Thyroid gland (tissue), 4 donors: ENCODE data around the gene GSG1L. TPM values are rescaled to one million over a fixed set of nuclear protein-coding genes. Genes with fewer than 3 reads are reported as not detected.

ENCODE experiments used
- DNase-seq, 2 donors: peaks; one replicate each; pipeline ENCODE4 v3.0.0-alpha.2; 2019
- H3K27ac ChIP-seq, 3 donors: fragments of 200-600 bp; sonication (generic); 1 replicate in 2 of 3; 2 replicates in 1 of 3; pipeline ENCODE4 v1.5.1; 2016 to 2019; ENCODE audit warnings: mild to moderate bottlenecking in 1 of 3, moderate library complexity in 1 of 3
- H3K27me3 ChIP-seq: fragments of 200-600 bp; sonication (generic); one replicate; pipeline ENCODE4 v1.5.1; 2019
- H3K36me3 ChIP-seq, 2 donors: fragments of 200-600 bp; sonication (generic); one replicate each; pipeline ENCODE4 v1.5.1; 2016 to 2019
- H3K4me1 ChIP-seq, 2 donors: fragments of 200-600 bp; sonication (generic); one replicate each; pipeline ENCODE4 v1.5.1; 2017 to 2019
- H3K4me3 ChIP-seq, 3 donors: fragments of 200-600 bp; sonication (generic); replicated peaks in 1 of 3; 1 replicate in 2 of 3; 2 replicates in 1 of 3; pipeline ENCODE4 v1.5.1; 2016; ENCODE audit warnings: mild to moderate bottlenecking in 1 of 3
- H3K9me3 ChIP-seq: fragments of 200-600 bp; sonication (generic); one replicate; pipeline ENCODE4 v1.5.1; 2017
- POLR2A ChIP-seq, 2 donors: fragments of 450-650 bp; IDR thresholded peaks; one replicate each; pipeline ENCODE4 v1.6.1; 2017; ENCODE audit warnings: antibody characterized with exemption in 2 of 2, mild to moderate bottlenecking in 2 of 2, moderate library complexity in 1 of 2
- WGBS, 2 donors: methylation state at CpG; one replicate each; pipeline ENCODE4 v1.1.5; 2017; 5-methylcytosine and 5-hydroxymethylcytosine counted together
- intact Hi-C: fragments of 100-400 bp; cut with DNase I; formaldehyde crosslinking; loops from one replicate; pipeline ENCODE4 v1.15.1; 2023
- total RNA-seq, 4 donors: library from RNA; depleted of rRNA; stranded (reverse); fragments of >200 nt; gene quantifications; one replicate each; pipeline ENCODE4 v1.2.3, GENCODE V29; 2016
- TF ChIP-seq, protein P1 (sequence below), 6 experiments: fragments of 200-600 bp in 3 of 6; fragments of 450-650 bp in 3 of 6; sonication (generic) in 3 of 6; IDR thresholded peaks; one replicate each; pipeline ENCODE4 v1.5.1; 2016 to 2019; ENCODE audit warnings: antibody characterized with exemption in 6 of 6, mild to moderate bottlenecking in 2 of 6, inconsistent platforms in 1 of 6, moderate library complexity in 1 of 6

Gene GSG1L
- total RNA-seq, 4 donors from 2014 or later, result not detected

DNA sequence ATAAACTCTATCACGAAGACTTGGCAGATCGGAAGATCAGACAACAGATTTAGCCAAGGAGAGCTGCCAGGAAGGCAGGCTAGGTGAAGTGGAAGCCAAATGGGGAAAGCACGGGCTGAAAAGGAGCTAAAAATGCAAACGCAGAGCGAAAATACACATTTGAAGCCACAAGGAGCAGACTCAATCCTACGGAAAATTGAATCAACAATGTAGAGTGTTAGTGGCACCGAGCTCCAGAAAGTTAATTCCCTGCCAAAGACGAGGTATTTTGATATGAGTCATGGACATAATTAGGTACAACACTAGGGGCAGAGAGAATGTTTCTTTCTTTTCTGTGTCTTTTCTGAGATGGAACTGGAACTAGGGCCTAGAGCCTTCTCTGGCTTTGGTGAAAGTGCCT, 20.7 kb downstream of the GSG1L start:
- intact Hi-C loops, result no loop called here
- H3K27ac ChIP-seq, result no peak overlapping the region
- 57 to 62% methylated on average over 8 of the region's 8 CpGs for WGBS, 2 donors
- H3K9me3 ChIP-seq, result no peaks in the 10 kb centered on the region
- DNase-seq, result no peak
- TF ChIP-seq, protein P1, sequence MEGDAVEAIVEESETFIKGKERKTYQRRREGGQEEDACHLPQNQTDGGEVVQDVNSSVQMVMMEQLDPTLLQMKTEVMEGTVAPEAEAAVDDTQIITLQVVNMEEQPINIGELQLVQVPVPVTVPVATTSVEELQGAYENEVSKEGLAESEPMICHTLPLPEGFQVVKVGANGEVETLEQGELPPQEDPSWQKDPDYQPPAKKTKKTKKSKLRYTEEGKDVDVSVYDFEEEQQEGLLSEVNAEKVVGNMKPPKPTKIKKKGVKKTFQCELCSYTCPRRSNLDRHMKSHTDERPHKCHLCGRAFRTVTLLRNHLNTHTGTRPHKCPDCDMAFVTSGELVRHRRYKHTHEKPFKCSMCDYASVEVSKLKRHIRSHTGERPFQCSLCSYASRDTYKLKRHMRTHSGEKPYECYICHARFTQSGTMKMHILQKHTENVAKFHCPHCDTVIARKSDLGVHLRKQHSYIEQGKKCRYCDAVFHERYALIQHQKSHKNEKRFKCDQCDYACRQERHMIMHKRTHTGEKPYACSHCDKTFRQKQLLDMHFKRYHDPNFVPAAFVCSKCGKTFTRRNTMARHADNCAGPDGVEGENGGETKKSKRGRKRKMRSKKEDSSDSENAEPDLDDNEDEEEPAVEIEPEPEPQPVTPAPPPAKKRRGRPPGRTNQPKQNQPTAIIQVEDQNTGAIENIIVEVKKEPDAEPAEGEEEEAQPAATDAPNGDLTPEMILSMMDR (IDR thresholded peaks at IDR 0.05), result no peak
- TF ChIP-seq POLR2A (IDR thresholded peaks at IDR 0.05), result no peak
- H3K4me1 ChIP-seq, result no peaks in the 10 kb centered on the region
- no peaks in the 10 kb centered on the region for H3K36me3 ChIP-seq
- no peaks in the 10 kb centered on the region for H3K27me3 ChIP-seq
- H3K4me3 ChIP-seq, result no peak overlapping the region

DNA sequence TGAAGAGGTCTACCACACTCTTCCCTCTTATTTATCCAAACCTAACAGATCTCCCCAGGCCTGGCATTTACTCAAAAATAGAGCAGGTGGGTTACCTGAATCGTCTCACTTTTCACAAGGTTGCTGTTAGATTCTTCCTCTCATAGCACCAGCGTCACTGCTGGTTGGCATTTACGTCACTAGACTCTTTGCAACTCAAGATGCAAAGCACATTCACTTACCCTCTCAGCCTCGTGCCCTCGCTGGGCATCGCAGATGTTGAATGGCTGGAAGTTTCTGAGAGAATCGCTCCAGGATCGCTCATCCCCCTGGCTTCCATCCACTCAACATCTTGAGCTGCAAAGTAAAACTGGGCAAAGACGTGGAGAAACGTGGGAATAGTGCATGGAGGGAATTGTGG, 21.9 kb downstream of the GSG1L start:
- DNase-seq, result no peak
- Histone ChIP-seq H3K27me3 (no peaks in the 10 kb centered on the region), H3K27ac (no peak overlapping the region), H3K4me3 (no peak overlapping the region), H3K9me3 (no peaks in the 10 kb centered on the region), H3K36me3 (no peaks in the 10 kb centered on the region), H3K4me1 (no peaks in the 10 kb centered on the region)
- WGBS, 2 donors, result 86 to 91% methylated on average over 10 of the region's 10 CpGs
- TF ChIP-seq, protein P1 (IDR thresholded peaks at IDR 0.05), result no peak
- TF ChIP-seq POLR2A (IDR thresholded peaks at IDR 0.05), result no peak
- intact Hi-C loops, result no loop called here

GRCh38 chr16:28040039-28040438, 23.5 kb downstream of the GSG1L start:
- intact Hi-C loops, result no loop called here
- H3K27me3 ChIP-seq, result no peaks in the 10 kb centered on the region
- no peak overlapping the region for H3K27ac ChIP-seq
- TF ChIP-seq POLR2A (IDR thresholded peaks at IDR 0.05), result no peak
- TF ChIP-seq, protein P1 (IDR thresholded peaks at IDR 0.05), result no peak
- WGBS, 2 donors, result 54 to 63% methylated on average over 8 of the region's 8 CpGs
- H3K4me1 ChIP-seq, result no peaks in the 10 kb centered on the region
- no peaks in the 10 kb centered on the region for H3K36me3 ChIP-seq
- no peak overlapping the region for H3K4me3 ChIP-seq
- H3K9me3 ChIP-seq, result no peaks in the 10 kb centered on the region
- no peak for DNase-seq

DNA sequence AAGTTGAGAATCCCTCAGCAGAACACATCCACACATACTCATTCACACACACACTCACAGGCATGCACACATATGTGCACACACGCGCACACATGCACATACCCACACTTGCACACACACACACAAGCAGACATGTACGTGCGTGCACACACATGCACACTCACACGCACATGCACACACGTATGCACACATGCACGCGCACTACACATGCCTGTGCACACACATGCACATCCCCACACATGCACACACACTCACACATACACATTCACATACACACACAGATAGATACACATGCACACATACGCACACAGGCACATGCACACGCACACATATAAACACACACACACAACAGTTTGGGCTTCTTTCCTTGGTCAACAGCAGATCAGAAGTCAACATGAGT, 24.0 kb downstream of the GSG1L start:
- no peaks in the 10 kb centered on the region for H3K27me3 ChIP-seq
- H3K4me3 ChIP-seq, result no peak overlapping the region
- H3K36me3 ChIP-seq, result no peaks in the 10 kb centered on the region
- no peaks in the 10 kb centered on the region for H3K4me1 ChIP-seq
- H3K9me3 ChIP-seq, result no peaks in the 10 kb centered on the region
- intact Hi-C loops, result no loop called here
- no peak overlapping the region for H3K27ac ChIP-seq
- WGBS, 2 donors, result 96% methylated on average over 10 of the region's 10 CpGs
- no peak for TF ChIP-seq POLR2A (IDR thresholded peaks at IDR 0.05)
- TF ChIP-seq, protein P1 (IDR thresholded peaks at IDR 0.05), result no peak
- no peak for DNase-seq

DNA sequence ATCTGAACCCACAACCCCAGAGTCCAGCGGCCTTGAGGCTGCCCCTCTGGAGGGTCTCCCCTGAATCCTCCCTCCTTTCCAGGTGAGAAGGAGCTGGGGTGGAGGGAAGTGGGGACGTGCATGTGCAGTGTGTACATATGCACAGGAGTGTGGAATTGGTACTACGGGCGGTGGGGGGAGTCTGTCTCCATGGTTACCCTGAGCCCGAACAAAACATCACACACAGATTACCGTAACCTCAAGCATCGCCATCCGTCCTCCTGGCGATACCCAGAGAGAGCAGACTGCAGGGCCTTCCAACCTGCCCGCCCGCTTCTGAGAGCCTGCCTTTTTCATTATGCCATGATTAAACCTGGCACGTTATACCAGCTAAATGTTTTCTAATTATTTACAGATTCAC, 25.1 kb downstream of the GSG1L start:
- DNase-seq, result no peak
- Histone ChIP-seq H3K27ac (no peak overlapping the region), H3K36me3 (no peaks in the 10 kb centered on the region), H3K4me3 (no peak overlapping the region), H3K9me3 (no peaks in the 10 kb centered on the region), H3K4me1 (no peaks in the 10 kb centered on the region), H3K27me3 (no peaks in the 10 kb centered on the region)
- TF ChIP-seq, protein P1 (IDR thresholded peaks at IDR 0.05), result no peak
- no peak for TF ChIP-seq POLR2A (IDR thresholded peaks at IDR 0.05)
- 72 to 76% methylated on average over 12 of the region's 12 CpGs for WGBS, 2 donors
- intact Hi-C loops, result no loop called here
